ENCODE data around the gene HOXC5.

- no peak for TF ChIP-seq CTCF (IDR thresholded peaks at IDR 0.05)
- TF ChIP-seq POLR2A (IDR thresholded peaks at IDR 0.05), result no peak
These were observed 29.9 kb upstream of the HOXC5 start for GRCh38 chr12:54002915-54003389.

All from testis (tissue), 2 donors.